ENCODE measurements around the gene HPS3.

DNA sequence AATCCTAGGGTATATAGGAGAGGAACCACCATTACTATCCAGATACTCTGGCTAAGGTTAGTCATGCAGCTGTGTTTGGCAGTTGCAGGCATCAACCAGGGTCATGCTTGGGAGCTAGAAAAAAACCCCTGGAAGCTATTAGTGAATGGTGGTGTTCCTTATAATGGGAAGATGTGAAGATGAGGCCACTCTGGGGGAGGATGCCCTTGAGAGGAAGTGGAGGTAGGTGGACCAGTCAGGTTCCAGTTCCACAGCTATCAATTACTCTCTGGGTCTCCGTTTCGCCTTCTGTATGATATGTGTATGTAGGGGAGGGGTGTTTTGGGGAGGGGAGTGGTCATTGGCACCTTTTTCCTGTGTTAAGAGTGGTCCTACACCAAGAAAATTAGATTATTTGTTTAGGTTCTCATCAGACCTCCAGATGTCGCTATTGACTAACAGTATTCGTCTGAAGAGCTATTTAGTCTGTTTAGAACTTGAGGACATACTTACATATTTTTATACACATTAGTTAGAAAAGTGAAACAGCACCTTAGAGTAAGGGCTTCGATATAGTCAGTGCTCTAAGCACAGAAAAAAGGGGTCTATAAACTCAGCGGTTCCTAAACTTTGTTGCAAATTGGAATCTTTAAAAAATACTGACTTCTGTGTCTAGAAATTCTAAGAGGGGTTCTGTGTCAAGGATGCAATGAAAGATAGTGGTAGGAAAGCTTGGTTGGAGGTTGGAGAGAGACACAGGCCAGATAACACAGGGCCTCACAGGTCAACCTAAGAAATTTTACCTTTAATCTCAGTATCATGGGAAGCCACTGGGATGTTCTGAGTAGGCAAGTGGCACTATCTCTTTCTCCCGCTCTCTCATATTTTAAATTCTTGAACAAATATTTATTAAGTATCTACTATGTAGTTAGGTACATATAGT, 9.1 kb upstream of the HPS3 start:
- TF ChIP-seq EZH2 (IDR thresholded peaks at IDR 0.05) (no peak), EZH2phosphoT487 (IDR thresholded peaks at IDR 0.05) (no peak)
- TF ChIP-seq, protein P1, sequence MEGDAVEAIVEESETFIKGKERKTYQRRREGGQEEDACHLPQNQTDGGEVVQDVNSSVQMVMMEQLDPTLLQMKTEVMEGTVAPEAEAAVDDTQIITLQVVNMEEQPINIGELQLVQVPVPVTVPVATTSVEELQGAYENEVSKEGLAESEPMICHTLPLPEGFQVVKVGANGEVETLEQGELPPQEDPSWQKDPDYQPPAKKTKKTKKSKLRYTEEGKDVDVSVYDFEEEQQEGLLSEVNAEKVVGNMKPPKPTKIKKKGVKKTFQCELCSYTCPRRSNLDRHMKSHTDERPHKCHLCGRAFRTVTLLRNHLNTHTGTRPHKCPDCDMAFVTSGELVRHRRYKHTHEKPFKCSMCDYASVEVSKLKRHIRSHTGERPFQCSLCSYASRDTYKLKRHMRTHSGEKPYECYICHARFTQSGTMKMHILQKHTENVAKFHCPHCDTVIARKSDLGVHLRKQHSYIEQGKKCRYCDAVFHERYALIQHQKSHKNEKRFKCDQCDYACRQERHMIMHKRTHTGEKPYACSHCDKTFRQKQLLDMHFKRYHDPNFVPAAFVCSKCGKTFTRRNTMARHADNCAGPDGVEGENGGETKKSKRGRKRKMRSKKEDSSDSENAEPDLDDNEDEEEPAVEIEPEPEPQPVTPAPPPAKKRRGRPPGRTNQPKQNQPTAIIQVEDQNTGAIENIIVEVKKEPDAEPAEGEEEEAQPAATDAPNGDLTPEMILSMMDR (IDR thresholded peaks at IDR 0.05) = peak; percentile 72
